ENCODE results near the gene GSE1. TPM values are rescaled to one million over a fixed set of nuclear protein-coding genes. Genes with fewer than 3 reads are reported as not detected.

GSE1 gene
- total and polyA plus RNA-seq, 2 experiments from 2014 or later = 32.4 to 135 TPM

DNA sequence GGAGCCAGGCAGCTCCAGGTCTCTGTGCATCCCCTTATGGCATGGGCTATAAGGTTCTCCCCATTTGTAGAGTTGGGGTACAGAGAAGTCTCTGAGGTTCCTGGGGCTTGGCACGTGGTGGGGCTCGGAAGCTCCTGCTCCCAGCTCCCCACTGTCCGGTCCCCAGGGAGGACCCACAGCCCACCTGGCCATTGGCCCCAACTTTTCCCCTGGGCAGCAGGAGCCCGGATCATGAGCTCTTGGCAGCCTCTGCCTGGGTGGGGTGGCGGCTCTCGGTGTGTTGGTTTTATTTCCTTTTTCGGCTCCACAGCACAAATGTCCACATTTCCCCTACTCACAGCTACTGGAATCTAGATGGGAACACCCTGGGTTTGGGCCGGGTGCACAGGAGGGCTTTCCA, 30.5 kb downstream of the GSE1 start (continued):
- TF ChIP-seq STAT1 (IDR thresholded peaks at IDR 0.05; ENCODE audit: unreplicated experiment) (no peak), JUNB (IDR thresholded peaks at IDR 0.05; ENCODE audit: unreplicated experiment) (no peak), CREB1 (CRISPR knock-in tag; IDR thresholded peaks at IDR 0.05; ENCODE audit: low read depth) (no peak), EZH2phosphoT487 (IDR thresholded peaks at IDR 0.05; ENCODE audit: unreplicated experiment) (no peak), EZH2 (IDR thresholded peaks at IDR 0.05; ENCODE audit: low read depth, unreplicated experiment) (no peak), ZNF114 (CRISPR knock-in tag; IDR thresholded peaks at IDR 0.05) (no peak), ZNF331 (CRISPR knock-in tag; IDR thresholded peaks at IDR 0.05; ENCODE audit: low read depth) (no peak)
- TF ChIP-seq, protein P1, sequence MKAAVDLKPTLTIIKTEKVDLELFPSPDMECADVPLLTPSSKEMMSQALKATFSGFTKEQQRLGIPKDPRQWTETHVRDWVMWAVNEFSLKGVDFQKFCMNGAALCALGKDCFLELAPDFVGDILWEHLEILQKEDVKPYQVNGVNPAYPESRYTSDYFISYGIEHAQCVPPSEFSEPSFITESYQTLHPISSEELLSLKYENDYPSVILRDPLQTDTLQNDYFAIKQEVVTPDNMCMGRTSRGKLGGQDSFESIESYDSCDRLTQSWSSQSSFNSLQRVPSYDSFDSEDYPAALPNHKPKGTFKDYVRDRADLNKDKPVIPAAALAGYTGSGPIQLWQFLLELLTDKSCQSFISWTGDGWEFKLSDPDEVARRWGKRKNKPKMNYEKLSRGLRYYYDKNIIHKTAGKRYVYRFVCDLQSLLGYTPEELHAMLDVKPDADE (IDR thresholded peaks at IDR 0.05) = no peak
- TF ChIP-seq, protein P2, sequence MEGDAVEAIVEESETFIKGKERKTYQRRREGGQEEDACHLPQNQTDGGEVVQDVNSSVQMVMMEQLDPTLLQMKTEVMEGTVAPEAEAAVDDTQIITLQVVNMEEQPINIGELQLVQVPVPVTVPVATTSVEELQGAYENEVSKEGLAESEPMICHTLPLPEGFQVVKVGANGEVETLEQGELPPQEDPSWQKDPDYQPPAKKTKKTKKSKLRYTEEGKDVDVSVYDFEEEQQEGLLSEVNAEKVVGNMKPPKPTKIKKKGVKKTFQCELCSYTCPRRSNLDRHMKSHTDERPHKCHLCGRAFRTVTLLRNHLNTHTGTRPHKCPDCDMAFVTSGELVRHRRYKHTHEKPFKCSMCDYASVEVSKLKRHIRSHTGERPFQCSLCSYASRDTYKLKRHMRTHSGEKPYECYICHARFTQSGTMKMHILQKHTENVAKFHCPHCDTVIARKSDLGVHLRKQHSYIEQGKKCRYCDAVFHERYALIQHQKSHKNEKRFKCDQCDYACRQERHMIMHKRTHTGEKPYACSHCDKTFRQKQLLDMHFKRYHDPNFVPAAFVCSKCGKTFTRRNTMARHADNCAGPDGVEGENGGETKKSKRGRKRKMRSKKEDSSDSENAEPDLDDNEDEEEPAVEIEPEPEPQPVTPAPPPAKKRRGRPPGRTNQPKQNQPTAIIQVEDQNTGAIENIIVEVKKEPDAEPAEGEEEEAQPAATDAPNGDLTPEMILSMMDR (conservative IDR thresholded peaks at IDR 0.05; ENCODE audit: low read depth in 2 of 2) = no peak

DNA sequence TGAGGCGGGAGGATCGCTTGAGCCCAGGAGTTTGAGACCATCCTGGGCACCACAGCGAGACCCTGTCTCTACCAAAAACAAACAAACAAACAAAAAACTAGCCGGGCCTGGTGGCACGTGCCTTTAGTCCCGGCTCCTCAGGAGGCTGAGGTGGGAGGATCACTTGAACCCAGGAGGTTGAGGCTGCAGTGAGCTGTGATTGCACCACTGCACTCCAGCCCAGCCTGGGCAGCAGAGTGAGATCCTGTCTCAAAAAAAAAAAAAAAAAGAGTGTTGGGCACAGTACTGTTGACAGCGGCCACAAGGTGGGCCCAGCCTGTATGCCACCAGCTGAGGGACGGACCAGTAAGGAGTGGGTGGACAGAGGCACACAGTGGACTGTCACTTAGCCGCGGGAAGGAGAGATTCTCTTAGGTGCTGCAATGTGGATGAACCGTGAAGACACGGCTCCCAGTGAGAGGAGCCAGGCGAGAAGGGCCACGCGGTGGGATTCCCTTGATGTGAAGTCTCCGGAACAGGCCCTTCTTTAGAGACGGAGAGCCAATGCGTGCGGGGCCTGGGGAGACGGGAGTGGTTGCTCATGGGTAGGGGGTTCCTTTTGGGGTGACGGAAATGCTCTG, 31.1 kb downstream of the GSE1 start:
- Histone ChIP-seq H3K4me2 (no peak overlapping the region), H3K36me3 (ENCODE audit: insufficient read depth) (no peaks in the 10 kb centered on the region), H2AFZ (no peak overlapping the region), H3K4me1 (ENCODE audit: insufficient read depth) (no peaks in the 10 kb centered on the region), H3K79me2 (replicated peaks; ENCODE audit: insufficient read depth) (peaks cover 73% of the 10 kb centered on the region), H3K4me3 (no peak overlapping the region), H3F3A (replicated peaks; ENCODE audit: low read depth) (0 out of 2 replicates have a peak, but pooled peaks cover 4% of the 10 kb centered on the region), H3K27me3 (ENCODE audit: insufficient read depth) (no peaks in the 10 kb centered on the region), H3K9me2 (ENCODE audit: insufficient read depth) (no peaks in the 10 kb centered on the region), H4K20me1 (replicated peaks; ENCODE audit: insufficient read depth) (peaks cover 28% of the 10 kb centered on the region), H3K27ac (ENCODE audit: low read depth) (no peak overlapping the region)
- H3K9me3 Mint-ChIP-seq = no peaks in the 10 kb centered on the region
- DNase-seq (ENCODE audit: low spot score) = no peak
- peaks cover 13% of the 10 kb centered on the region for H3K27me3 Mint-ChIP-seq (ENCODE audit: insufficient read depth, low read depth, poor library complexity)
- no peak overlapping the region; the same call in 1 of the 2 replicates for H3K27ac Mint-ChIP-seq
- peaks cover 8% of the 10 kb centered on the region for H3K4me1 Mint-ChIP-seq
- peaks cover 10% of the 10 kb centered on the region for H3K36me3 Mint-ChIP-seq (ENCODE audit: low read depth)
- TF ChIP-seq, protein P1 (IDR thresholded peaks at IDR 0.05) = no peak
- TF ChIP-seq NANOG (IDR thresholded peaks at IDR 0.05; ENCODE audit: borderline replicate concordance) (no peak), CREB1 (CRISPR knock-in tag; IDR thresholded peaks at IDR 0.05; ENCODE audit: low read depth) (no peak), POLR2AphosphoS5 (IDR thresholded peaks at IDR 0.05; ENCODE audit: low read depth) (no peak), ZNF114 (CRISPR knock-in tag; IDR thresholded peaks at IDR 0.05) (no peak), EZH2 (IDR thresholded peaks at IDR 0.05; ENCODE audit: low read depth, unreplicated experiment) (no peak), STAT1 (IDR thresholded peaks at IDR 0.05; ENCODE audit: unreplicated experiment) (no peak), EZH2phosphoT487 (IDR thresholded peaks at IDR 0.05; ENCODE audit: unreplicated experiment) (no peak), ZNF331 (CRISPR knock-in tag; IDR thresholded peaks at IDR 0.05; ENCODE audit: low read depth) (no peak), JUNB (IDR thresholded peaks at IDR 0.05; ENCODE audit: unreplicated experiment) (no peak)
- TF ChIP-seq, protein P2 (conservative IDR thresholded peaks at IDR 0.05; ENCODE audit: low read depth in 2 of 2) = no peak
- no peak for ATAC-seq
- H3K4me3 Mint-ChIP-seq = no peak overlapping the region
